IMR-90 (cell line): ENCODE results near the gene PAPPA. TPM values are rescaled to one million over a fixed set of nuclear protein-coding genes. Genes with fewer than 3 reads are reported as not detected.

ENCODE experiments used
- ATAC-seq: fragments of 200-7000 bp; cut with Tn5 transposase; 2 replicates; pipeline ENCODE4 v1.9.1; 2020; ENCODE audit warnings: low read depth, mild to moderate bottlenecking, moderate library complexity
- BruUV-seq: library from RNA; stranded (reverse); fragments of 400-500 nt; replicated peaks from 2 replicates; lab custom pipeline; 2021; lab: Mats Ljungman, UMichigan
- CTCF ChIA-PET: fragments of 300-600 bp; formaldehyde crosslinking; extraction: SDS; loops from one replicate; lab custom pipeline; 2021; ENCODE audit warnings: antibody characterized with exemption; lab: Yijun Ruan, JAX
- POLR2A ChIA-PET: fragments of 300-600 bp; sonication (Branson Sonifier 250); formaldehyde crosslinking; loops from one replicate; lab custom pipeline; 2022; ENCODE audit warnings: antibody characterized with exemption; ENCODE audit not compliant: unreplicated experiment; lab: Charles Lee
- DNase-seq: peaks from one replicate; pipeline ENCODE4 v3.0.0; 2013
- H2AFZ ChIP-seq: replicated peaks from 2 replicates; pipeline ENCODE3; 2013; ENCODE audit warnings: low read length, mild to moderate bottlenecking; ENCODE audit not compliant: poor library complexity
- H2AK5ac ChIP-seq: 2 replicates; pipeline ENCODE4 v1.6.1; 2013; ENCODE audit warnings: low read depth, low read length, inconsistent platforms
- H2AK9ac ChIP-seq: replicated peaks from 2 replicates; pipeline ENCODE3; 2013; ENCODE audit warnings: mild to moderate bottlenecking, low read depth, low read length, moderate library complexity; ENCODE audit not compliant: poor library complexity
- H2BK120ac ChIP-seq: 2 replicates; pipeline ENCODE4 v1.6.1; 2013; ENCODE audit warnings: low read depth, low read length, inconsistent platforms
- H2BK15ac ChIP-seq: 3 replicates; pipeline ENCODE4 v1.6.1; 2013; ENCODE audit warnings: low read depth, low read length, inconsistent platforms
- H2BK20ac ChIP-seq: 2 replicates; pipeline ENCODE4 v1.6.1; 2013; ENCODE audit warnings: low read depth, mild to moderate bottlenecking, inconsistent platforms, low read length, moderate library complexity
- H2BK5ac ChIP-seq: 2 replicates; pipeline ENCODE4 v1.6.1; 2013; ENCODE audit warnings: mild to moderate bottlenecking, low read depth, low read length, inconsistent platforms; ENCODE audit not compliant: poor library complexity, severe bottlenecking
- H3K14ac ChIP-seq: replicated peaks from 2 replicates; pipeline ENCODE4 v1.6.1; 2013; ENCODE audit warnings: low read depth, low read length, inconsistent platforms
- H3K18ac ChIP-seq: 2 replicates; pipeline ENCODE4 v1.6.1; 2013; ENCODE audit warnings: low read depth, low read length, control low read depth
- H3K23ac ChIP-seq: 2 replicates; pipeline ENCODE4 v1.6.1; 2013; ENCODE audit warnings: low read depth, low read length, inconsistent platforms
- H3K27ac ChIP-seq: 2 replicates; pipeline ENCODE4 v1.5.1; 2013; ENCODE audit warnings: mild to moderate bottlenecking, control low read depth, low read length; ENCODE audit not compliant: insufficient read depth
- H3K27me3 ChIP-seq: 2 replicates; pipeline ENCODE4 v1.6.1; 2013; ENCODE audit warnings: low read length; ENCODE audit not compliant: control insufficient read depth, insufficient read depth
- H3K36me3 ChIP-seq: 2 replicates; pipeline ENCODE4 v1.6.1; 2013; ENCODE audit warnings: low read length, mixed read lengths; ENCODE audit not compliant: control insufficient read depth, insufficient read depth
- H3K4ac ChIP-seq: 2 replicates; pipeline ENCODE4 v1.6.1; 2013; ENCODE audit warnings: low read depth, low read length, inconsistent platforms
- H3K4me1 ChIP-seq: 2 replicates; pipeline ENCODE4 v1.6.1; 2013; ENCODE audit warnings: low read length, mixed read lengths; ENCODE audit not compliant: control insufficient read depth, insufficient read depth
- H3K4me2 ChIP-seq: 2 replicates; pipeline ENCODE4 v1.6.1; 2013; ENCODE audit warnings: low read depth, mild to moderate bottlenecking, control low read depth, low read length, moderate library complexity
- H3K4me3 ChIP-seq: 2 replicates; pipeline ENCODE4 v1.5.1; 2013; ENCODE audit warnings: low read depth, mild to moderate bottlenecking, control low read depth, low read length, moderate library complexity; ENCODE audit not compliant: insufficient read depth
- H3K56ac ChIP-seq: 2 replicates; pipeline ENCODE4 v1.6.1; 2013; ENCODE audit warnings: low read length, inconsistent platforms; ENCODE audit not compliant: insufficient read depth; ENCODE audit errors: extremely low read depth
- H3K79me1 ChIP-seq, 2 experiments: 2 replicates each; pipeline ENCODE4 v1.6.1; 2013; ENCODE audit warnings: low read length in 2 of 2, inconsistent platforms in 1 of 2, low read depth in 1 of 2
- H3K9ac ChIP-seq: 2 replicates; pipeline ENCODE4 v1.6.1; 2013; ENCODE audit warnings: low read depth, low read length, control low read depth
- H3K9me1 ChIP-seq: 2 replicates; pipeline ENCODE4 v1.6.1; 2013; ENCODE audit warnings: low read length, inconsistent platforms; ENCODE audit not compliant: insufficient read depth
- H3K9me3 ChIP-seq: 2 replicates; pipeline ENCODE4 v1.6.1; 2013; ENCODE audit warnings: low read length; ENCODE audit not compliant: control insufficient read depth, insufficient read depth
- H4K20me1 ChIP-seq: 2 replicates; pipeline ENCODE4 v1.6.1; 2013; ENCODE audit warnings: low read length, inconsistent platforms; ENCODE audit not compliant: insufficient read depth
- H4K5ac ChIP-seq: 2 replicates; pipeline ENCODE4 v1.6.1; 2013; ENCODE audit warnings: mild to moderate bottlenecking, low read depth, low read length, control low read depth
- H4K8ac ChIP-seq, 2 experiments: 2 replicates each; pipeline ENCODE4 v1.6.1; 2013; ENCODE audit warnings: low read depth in 2 of 2, low read length in 2 of 2, control low read depth in 1 of 2, inconsistent platforms in 1 of 2
- H4K91ac ChIP-seq: 2 replicates; pipeline ENCODE4 v1.6.1; 2013; ENCODE audit warnings: low read depth, low read length, inconsistent platforms; ENCODE audit not compliant: insufficient read depth
- CHD1 ChIP-seq: IDR thresholded peaks from 2 replicates; pipeline ENCODE4 v1.6.1; 2012; ENCODE audit warnings: low read depth, low read length, improper control_type of control experiment
- FOS ChIP-seq: fragments of 150-350 bp; IDR thresholded peaks from 2 replicates; pipeline ENCODE4 v1.6.1; 2016; ENCODE audit warnings: low read depth, low read length
- NFE2L2 ChIP-seq: fragments of 150-350 bp; IDR thresholded peaks from 2 replicates; pipeline ENCODE4 v1.6.1; 2016; ENCODE audit warnings: low read depth, mild to moderate bottlenecking, low read length
- WGBS, 2 experiments: methylation state at CpG; one replicate each; pipeline versions ENCODE4 v1.1.5 to v1.1.7; 2013; ENCODE audit warnings: missing lambda C conversion rate in 2 of 2; ENCODE audit not compliant: insufficient read length in 1 of 2; ENCODE audit errors: extremely low coverage in 2 of 2; 5-methylcytosine and 5-hydroxymethylcytosine counted together
- dilution Hi-C: fragments of 300-500 bp; cut with HindIII; formaldehyde crosslinking; loops from one replicate; pipeline ENCODE4 v1.14.3; 2018; ENCODE audit warnings: low sequenced_read_pairs; ENCODE audit not compliant: unreplicated experiment
- in situ Hi-C: fragments of 300-500 bp; cut with MboI; formaldehyde crosslinking; loops from 3 replicates; pipeline ENCODE4 v1.14.3; 2019; ENCODE audit warnings: low sequenced_read_pairs, inconsistent platforms, mixed read lengths
- intact Hi-C: fragments of 100-400 bp; cut with micrococcal nuclease; formaldehyde crosslinking; loops from 2 replicates; pipeline ENCODE4 v1.10.0; 2022
- polyA plus RNA-seq, 3 experiments: library from polyadenylated mRNA; depleted of rRNA; stranded (reverse); fragments of >200 nt; gene quantifications; 2 replicates each; pipeline ENCODE4 v1.2.3, GENCODE V29; 2012; ENCODE audit warnings: low replicate concordance in 1 of 3
- total RNA-seq: library from RNA; depleted of rRNA; stranded (reverse); fragments of >200 nt; gene quantifications from 2 replicates; pipeline ENCODE4 v1.2.3, GENCODE V29; 2012
- TF ChIP-seq, protein P1 (sequence below): fragments of 150-350 bp; IDR thresholded peaks from 2 replicates; pipeline ENCODE4 v1.6.1; 2016; ENCODE audit warnings: low read depth, mild to moderate bottlenecking, low read length, moderate library complexity, borderline replicate concordance

The PAPPA gene
- total and polyA plus RNA-seq, 2 of the 4 experiments (the other 2 are of a cell fraction), result 8.3 to 12.4 TPM

DNA sequence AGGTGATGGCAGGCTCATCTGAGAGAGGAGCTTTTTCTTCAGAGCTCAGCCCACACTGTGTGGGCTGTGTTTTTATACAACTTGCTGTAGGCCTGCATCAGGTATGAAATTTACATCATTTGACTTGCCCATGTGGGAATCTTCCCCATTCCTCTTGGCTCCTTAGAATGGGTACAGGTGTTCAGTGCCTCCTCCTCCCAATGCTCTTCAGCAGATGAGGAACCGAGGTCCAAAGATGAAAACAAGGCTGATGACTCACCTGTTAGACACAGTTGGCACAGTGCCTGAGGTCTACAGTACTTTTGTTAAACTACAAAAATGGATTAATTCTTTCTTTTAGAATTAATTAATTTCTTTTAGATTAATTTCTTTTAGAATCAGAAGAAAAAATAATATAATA, 20.8 kb downstream of the PAPPA start:
- Histone ChIP-seq H4K91ac (no peak overlapping the region), H4K5ac (no peak overlapping the region), H3K18ac (no peak overlapping the region), H3K4me1 (peaks cover 5% of the 10 kb centered on the region), H3K4ac (no peak overlapping the region), H3K56ac (no peak overlapping the region), H3K36me3 (peaks cover 26% of the 10 kb centered on the region), H3K4me2 (no peak overlapping the region), H2BK20ac (no peak overlapping the region), H2AK9ac (no peak overlapping the region), H3K27me3 (no peaks in the 10 kb centered on the region), H3K9ac (no peak overlapping the region), H2BK15ac (no peak overlapping the region), H3K23ac (no peak overlapping the region), H3K27ac (no peak overlapping the region), H2AK5ac (no peak overlapping the region), H2BK120ac (no peak overlapping the region), H3K9me3 (no peaks in the 10 kb centered on the region), H3K4me3 (no peak overlapping the region), H3K79me1 (peaks cover 36 to 52% of the 10 kb centered on the region in 2 experiments), H3K14ac (no peak overlapping the region), H4K20me1 (peaks cover 55% of the 10 kb centered on the region), H4K8ac (no peak overlapping the region), H2BK5ac (no peak overlapping the region), H2AFZ (no peak overlapping the region), H3K9me1 (peaks cover 5% of the 10 kb centered on the region; the same call in 1 of the 2 replicates)
- ChIA-PET POLR2A (interaction anchor here (0.5 kb wide), 1 partner anchor 11 kb away, joined by 3 read pairs; no protein-coding TSS in a partner anchor), CTCF (no interaction called here)
- dilution Hi-C loops, result no loop called here
- intact Hi-C loops, result no loop called here
- DNase-seq (peak; percentile 70), ATAC-seq (no peak)
- no peak for TF ChIP-seq CHD1
- no peak for TF ChIP-seq NFE2L2
- peak; percentile 12; the same call in 1 of the 2 replicates for TF ChIP-seq FOS
- TF ChIP-seq, protein P1, sequence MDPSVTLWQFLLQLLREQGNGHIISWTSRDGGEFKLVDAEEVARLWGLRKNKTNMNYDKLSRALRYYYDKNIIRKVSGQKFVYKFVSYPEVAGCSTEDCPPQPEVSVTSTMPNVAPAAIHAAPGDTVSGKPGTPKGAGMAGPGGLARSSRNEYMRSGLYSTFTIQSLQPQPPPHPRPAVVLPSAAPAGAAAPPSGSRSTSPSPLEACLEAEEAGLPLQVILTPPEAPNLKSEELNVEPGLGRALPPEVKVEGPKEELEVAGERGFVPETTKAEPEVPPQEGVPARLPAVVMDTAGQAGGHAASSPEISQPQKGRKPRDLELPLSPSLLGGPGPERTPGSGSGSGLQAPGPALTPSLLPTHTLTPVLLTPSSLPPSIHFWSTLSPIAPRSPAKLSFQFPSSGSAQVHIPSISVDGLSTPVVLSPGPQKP, result no peak
- no CpG with 5 or more reads among the region's 1 CpG for WGBS, 2 experiments
- no TSS peak for BruUV-seq
- in situ Hi-C loops, result no loop called here
